ENCODE data around the gene CHRNB2. TPM values are rescaled to one million over a fixed set of nuclear protein-coding genes. Genes with fewer than 3 reads are reported as not detected.

CHRNB2 gene
- total RNA-seq, 1 donor from 2014 or later = 44.9 TPM

- Mint-ChIP-seq H3K36me3 (ENCODE audit: unreplicated experiment) (peaks cover 11% of the 10 kb centered on the region), H3K4me1 (ENCODE audit: low read depth, unreplicated experiment) (peaks cover 11% of the 10 kb centered on the region), H3K27ac (ENCODE audit: unreplicated experiment) (peak overlapping the region; percentile 72), H3K9me3 (ENCODE audit: unreplicated experiment) (peaks cover 9% of the 10 kb centered on the region), H3K27me3 (ENCODE audit: unreplicated experiment) (peaks cover 11% of the 10 kb centered on the region), H3K4me3 (ENCODE audit: unreplicated experiment) (peak overlapping the region; percentile 96)
- no peak for TF ChIP-seq CTCF (IDR thresholded peaks at IDR 0.05; ENCODE audit: partially characterized antibody, unreplicated experiment)
- DNase-seq = no peak
These were observed 708 bp downstream of the CHRNB2 start for GRCh38 chr1:154568157-154568815.

- H3K27ac Mint-ChIP-seq (ENCODE audit: unreplicated experiment) = peak overlapping the region; percentile 26
- no peak for DNase-seq
- TF ChIP-seq CTCF (IDR thresholded peaks at IDR 0.05; ENCODE audit: partially characterized antibody, unreplicated experiment) = no peak
- H3K4me1 Mint-ChIP-seq (ENCODE audit: low read depth, unreplicated experiment) = peaks cover 33% of the 10 kb centered on the region
- peak overlapping the region; percentile 40 for H3K4me3 Mint-ChIP-seq (ENCODE audit: unreplicated experiment)
- peaks cover 11% of the 10 kb centered on the region for H3K27me3 Mint-ChIP-seq (ENCODE audit: unreplicated experiment)
- peaks cover 11% of the 10 kb centered on the region for H3K36me3 Mint-ChIP-seq (ENCODE audit: unreplicated experiment)
- H3K9me3 Mint-ChIP-seq (ENCODE audit: unreplicated experiment) = peaks cover 15% of the 10 kb centered on the region
These were observed 3.8 kb downstream of the CHRNB2 start for GRCh38 chr1:154571244-154571963.

- peak overlapping the region; percentile 63 for H3K27ac Mint-ChIP-seq (ENCODE audit: unreplicated experiment)
- no peak overlapping the region for H3K4me3 Mint-ChIP-seq (ENCODE audit: unreplicated experiment)
- peaks cover 14% of the 10 kb centered on the region for H3K27me3 Mint-ChIP-seq (ENCODE audit: unreplicated experiment)
- no peak for DNase-seq
- no peak for TF ChIP-seq CTCF (IDR thresholded peaks at IDR 0.05; ENCODE audit: partially characterized antibody, unreplicated experiment)
- peaks cover 14% of the 10 kb centered on the region for H3K9me3 Mint-ChIP-seq (ENCODE audit: unreplicated experiment)
- H3K4me1 Mint-ChIP-seq (ENCODE audit: low read depth, unreplicated experiment) = peaks cover 37% of the 10 kb centered on the region
- peaks cover 11% of the 10 kb centered on the region for H3K36me3 Mint-ChIP-seq (ENCODE audit: unreplicated experiment)
These were observed 4.3 kb downstream of the CHRNB2 start for GRCh38 chr1:154571964-154572288.

GRCh38 chr1:154572468-154573167 lies 5.0 kb downstream of the CHRNB2 start:
- Mint-ChIP-seq H3K9me3 (ENCODE audit: unreplicated experiment) (peaks cover 15% of the 10 kb centered on the region), H3K27ac (ENCODE audit: unreplicated experiment) (peak overlapping the region; percentile 78), H3K27me3 (ENCODE audit: unreplicated experiment) (peaks cover 12% of the 10 kb centered on the region), H3K4me3 (ENCODE audit: unreplicated experiment) (peak overlapping the region; percentile 55), H3K36me3 (ENCODE audit: unreplicated experiment) (peaks cover 11% of the 10 kb centered on the region), H3K4me1 (ENCODE audit: low read depth, unreplicated experiment) (peaks cover 39% of the 10 kb centered on the region)
- peak; percentile 67 for DNase-seq
- no peak for TF ChIP-seq CTCF (IDR thresholded peaks at IDR 0.05; ENCODE audit: partially characterized antibody, unreplicated experiment)

GRCh38 chr1:154573168-154573510 lies 5.6 kb downstream of the CHRNB2 start:
- Mint-ChIP-seq H3K4me3 (ENCODE audit: unreplicated experiment) (peak overlapping the region; percentile 46), H3K27me3 (ENCODE audit: unreplicated experiment) (peaks cover 12% of the 10 kb centered on the region), H3K36me3 (ENCODE audit: unreplicated experiment) (peaks cover 11% of the 10 kb centered on the region), H3K4me1 (ENCODE audit: low read depth, unreplicated experiment) (peaks cover 39% of the 10 kb centered on the region), H3K9me3 (ENCODE audit: unreplicated experiment) (peaks cover 15% of the 10 kb centered on the region), H3K27ac (ENCODE audit: unreplicated experiment) (peak overlapping the region; percentile 78)
- no peak for DNase-seq
- TF ChIP-seq CTCF (IDR thresholded peaks at IDR 0.05; ENCODE audit: partially characterized antibody, unreplicated experiment) = no peak
